HepG2 (cell line): ENCODE data around the gene TSPAN32. TPM values are rescaled to one million over a fixed set of nuclear protein-coding genes. Genes with fewer than 3 reads are reported as not detected.
"Not testable (repeated sequence)": the region's sequence is repeated elsewhere in the genome, so short reads cannot be mapped to it uniquely, and the experiment has no call there.

Experiments
- ATAC-seq: fragments of 200-7000 bp; cut with Tn5 transposase; 3 replicates; pipeline ENCODE4 v1.9.1; 2020; ENCODE audit warnings: mild to moderate bottlenecking, moderate library complexity
- BruUV-seq: library from RNA; stranded (reverse); fragments of 400-500 nt; replicated peaks from 2 replicates; lab custom pipeline; 2021; lab: Mats Ljungman, UMichigan
- CTCF ChIA-PET: fragments of 300-600 bp; formaldehyde crosslinking; extraction: SDS; loops from one replicate; lab custom pipeline; 2021; ENCODE audit warnings: low total read pairs, inconsistent platforms, low intra/inter-chr PET ratio; lab: Yijun Ruan, JAX
- POLR2A ChIA-PET: fragments of 350-600 bp; sonication (Branson Sonifier 250); formaldehyde crosslinking; loops from one replicate; lab custom pipeline; 2020; ENCODE audit warnings: antibody characterized with exemption, inconsistent platforms; lab: Yijun Ruan, JAX
- DNase-seq: peaks from one replicate; pipeline ENCODE4 v3.0.0-alpha.2; 2015; ENCODE audit warnings: low spot score
- FAIRE-seq: peaks from 3 replicates; lab custom pipeline; 2011; peaks lifted over from hg19 to GRCh38; lab: Jason Lieb, UNC
- H2AFZ ChIP-seq: one replicate; pipeline ENCODE4 v1.6.1; 2011; ENCODE audit warnings: low read length, inconsistent platforms
- H3K27ac ChIP-seq: fragments of 300-600 bp; 3 replicates; pipeline ENCODE4 v1.8.0; 2011; ENCODE audit warnings: mixed run types, mild to moderate bottlenecking, mixed read lengths, low read length, inconsistent platforms; ENCODE audit not compliant: insufficient read depth; ENCODE audit errors: extremely low read length
- H3K27me3 ChIP-seq, 2 experiments: fragments of 200-600 bp in 1 of 2; 2 replicates in 1 of 2; 3 replicates in 1 of 2; pipeline versions ENCODE4 v1.6.0 to v1.8.0; 2011; ENCODE audit warnings: low read length in 2 of 2, mild to moderate bottlenecking in 2 of 2, moderate library complexity in 2 of 2, inconsistent platforms in 1 of 2; ENCODE audit not compliant: insufficient read depth in 2 of 2, control insufficient read depth in 1 of 2
- H3K36me3 ChIP-seq, 2 experiments: fragments of 200-600 bp in 1 of 2; replicated peaks in 1 of 2; 2 replicates in 1 of 2; 3 replicates in 1 of 2; pipeline versions ENCODE4 v1.5.1 to v1.8.0; 2011; ENCODE audit warnings: low read length in 2 of 2, inconsistent platforms in 1 of 2; ENCODE audit not compliant: insufficient read depth in 2 of 2, control insufficient read depth in 1 of 2
- H3K4me1 ChIP-seq: 2 replicates; pipeline ENCODE4 v1.5.1; 2012; ENCODE audit warnings: low read length, inconsistent platforms; ENCODE audit not compliant: insufficient read depth
- H3K4me2 ChIP-seq: 2 replicates; pipeline ENCODE4 v1.6.0; 2011; ENCODE audit warnings: low read depth, low read length, inconsistent platforms
- H3K4me3 ChIP-seq, 3 experiments: fragments of 200-600 bp in 1 of 3; sonication (generic), shearing (Covaris generic) in 1 of 3; replicated peaks in 1 of 3; 2 replicates each; pipeline ENCODE4 v1.5.1; 2011 to 2016; ENCODE audit warnings: low read length in 3 of 3, inconsistent platforms in 2 of 3, low read depth in 2 of 3, mild to moderate bottlenecking in 2 of 3, control low read depth in 1 of 3, mixed read lengths in 1 of 3; ENCODE audit not compliant: insufficient read depth in 1 of 3
- H3K79me2 ChIP-seq: one replicate; pipeline ENCODE4 v1.6.1; 2011; ENCODE audit warnings: low read length, inconsistent platforms; ENCODE audit not compliant: insufficient read depth
- H3K9ac ChIP-seq: 2 replicates; pipeline ENCODE4 v1.6.0; 2011; ENCODE audit warnings: mild to moderate bottlenecking, low read depth, low read length, inconsistent platforms; ENCODE audit not compliant: insufficient read depth
- H3K9me3 ChIP-seq: 2 replicates; pipeline ENCODE4 v1.5.1; 2012; ENCODE audit warnings: mild to moderate bottlenecking, low read length
- H4K20me1 ChIP-seq: 2 replicates; pipeline ENCODE4 v1.6.0; 2011; ENCODE audit warnings: inconsistent platforms, mild to moderate bottlenecking, low read length, moderate library complexity; ENCODE audit not compliant: insufficient read depth
- FOXJ3 ChIP-seq: sonication (generic); formaldehyde crosslinking; IDR thresholded peaks from 2 replicates; pipeline ENCODE4 v1.4.0; 2020; ENCODE audit warnings: missing genetic modification reagents, mild to moderate bottlenecking, borderline replicate concordance
- KDM2A ChIP-seq: sonication (generic); formaldehyde crosslinking; IDR thresholded peaks from 2 replicates; pipeline ENCODE4 v1.4.0; 2020; ENCODE audit warnings: low read depth, missing genetic modification reagents, borderline replicate concordance
- MAF1 ChIP-seq: sonication (generic); formaldehyde crosslinking; IDR thresholded peaks from 2 replicates; pipeline ENCODE4 v1.5.0; 2020; ENCODE audit warnings: missing genetic modification reagents, borderline replicate concordance
- MIER2 ChIP-seq: IDR thresholded peaks from 2 replicates; pipeline ENCODE4 v1.6.1; 2016; ENCODE audit warnings: missing biosample characterization, missing genetic modification reagents
- NR3C1 ChIP-seq: sonication (generic); formaldehyde crosslinking; IDR thresholded peaks from 2 replicates; pipeline ENCODE4 v1.4.0; 2020; ENCODE audit warnings: missing genetic modification reagents
- PHF5A ChIP-seq: IDR thresholded peaks from one replicate; pipeline ENCODE4 v1.6.1; 2018; ENCODE audit warnings: low read depth, missing genetic modification reagents; ENCODE audit not compliant: unreplicated experiment
- PPARG ChIP-seq: conservative IDR thresholded peaks from 2 replicates; pipeline ENCODE4 v1.6.1; 2016; ENCODE audit warnings: missing biosample characterization, missing genetic modification reagents
- SAFB2 ChIP-seq: sonication (generic); formaldehyde crosslinking; IDR thresholded peaks from 2 replicates; pipeline ENCODE4 v1.5.1; 2020; ENCODE audit warnings: missing genetic modification reagents, low read depth, mild to moderate bottlenecking, borderline replicate concordance
- ZBTB46 ChIP-seq: sonication (generic); formaldehyde crosslinking; IDR thresholded peaks from 2 replicates; pipeline ENCODE4 v1.4.0; 2020; ENCODE audit warnings: mild to moderate bottlenecking, missing genetic modification reagents, borderline replicate concordance
- ZNF101 ChIP-seq: sonication (generic); formaldehyde crosslinking; IDR thresholded peaks from 2 replicates; pipeline ENCODE4 v1.4.0; 2020; ENCODE audit warnings: mild to moderate bottlenecking, low read depth, missing genetic modification reagents, borderline replicate concordance
- ZNF460 ChIP-seq: sonication (generic); formaldehyde crosslinking; IDR thresholded peaks from 2 replicates; pipeline ENCODE4 v1.5.1; 2020; ENCODE audit warnings: missing genetic modification reagents, mild to moderate bottlenecking, borderline replicate concordance
- ZNF567 ChIP-seq: sonication (generic); formaldehyde crosslinking; IDR thresholded peaks from 2 replicates; pipeline ENCODE4 v1.8.1; 2023; ENCODE audit warnings: mild to moderate bottlenecking, missing genetic modification reagents, borderline replicate concordance
- ZNF597 ChIP-seq: sonication (generic); formaldehyde crosslinking; IDR thresholded peaks from 2 replicates; pipeline ENCODE4 v1.5.0; 2020; ENCODE audit warnings: missing genetic modification reagents
- ZNF776 ChIP-seq: sonication (generic); formaldehyde crosslinking; IDR thresholded peaks from 2 replicates; pipeline ENCODE4 v1.4.0; 2020; ENCODE audit warnings: mild to moderate bottlenecking, missing genetic modification reagents
- WGBS: methylation state at CpG from one replicate; pipeline ENCODE4 v1.1.6; 2017; ENCODE audit warnings: low lambda C conversion rate; 5-methylcytosine and 5-hydroxymethylcytosine counted together
- in situ Hi-C: cut with HindIII; loops from 2 replicates; pipeline ENCODE4 v1.10.0; 2017; ENCODE audit warnings: low pct_unique_long_range_greater_than_20kb; ENCODE audit not compliant: extremely low pct_ligation_motif_present
- intact Hi-C: fragments of 100-400 bp; cut with micrococcal nuclease; formaldehyde crosslinking; loops from one replicate; pipeline ENCODE4 v1.10.0; 2022; ENCODE audit not compliant: unreplicated experiment
- polyA plus RNA-seq, 8 experiments: library from polyadenylated mRNA; depleted of rRNA in 3 of 8; stranded (reverse) in 7 of 8; unstranded in 1 of 8; fragments of >200 nt; fragmentation: Illumina TruSeq in 4 of 8; extraction: Trizol in 4 of 8; gene quantifications; 2 replicates each; pipeline versions ENCODE4 v1.2.1 to v1.2.3, GENCODE V29; 2011 to 2016; ENCODE audit warnings: low read depth in 4 of 8, missing spikeins in 1 of 8, mixed read lengths in 1 of 8; ENCODE audit not compliant: insufficient read depth in 1 of 8
- total RNA-seq, 5 experiments: library from RNA; depleted of rRNA; stranded (reverse); fragments of >200 nt; fragmentation: Illumina TruSeq; extraction: Trizol; gene quantifications; 2 replicates each; pipeline ENCODE4 v1.2.3, GENCODE V29; 2016; ENCODE audit warnings: low read depth in 1 of 5

Gene TSPAN32
- total and polyA plus RNA-seq, 2 of the 13 experiments (the other 11 are each of a cell fraction or from before 2014, with no cell fraction given): 0.09 to 0.70 TPM

- H3K4me1 ChIP-seq, H3K79me2 ChIP-seq, H2AFZ ChIP-seq, H3K9me3 ChIP-seq, H3K27ac ChIP-seq, H3K4me2 ChIP-seq, CTCF ChIA-PET, POLR2A ChIA-PET, H3K9ac ChIP-seq, ATAC-seq, DNase-seq, H3K36me3 ChIP-seq, FAIRE-seq, in situ Hi-C loops, H4K20me1 ChIP-seq, BruUV-seq, intact Hi-C loops, H3K4me3 ChIP-seq: not testable (repeated sequence)
- WGBS: 98% methylated on average over 9 of the region's 13 CpGs
- peaks cover 5 to 44% of the 10 kb centered on the region in 2 experiments; a peak in 3 of 5 replicates for H3K27me3 ChIP-seq
Observed at GRCh38 chr11:2286350-2286749, 15.5 kb upstream of the TSPAN32 start.

GRCh38 chr11:2287091-2287490 is 14.7 kb upstream of the TSPAN32 start:
- TF ChIP-seq ZNF776 (CRISPR knock-in tag) (no peak), MAF1 (CRISPR knock-in tag) (no peak), ZNF567 (no peak), FOXJ3 (CRISPR knock-in tag) (no peak), PPARG (no peak), ZBTB46 (no peak), MIER2 (CRISPR knock-in tag) (no peak), NR3C1 (CRISPR knock-in tag) (no peak), ZNF101 (CRISPR knock-in tag) (no peak), ZNF460 (CRISPR knock-in tag) (no peak), SAFB2 (CRISPR knock-in tag) (no peak), PHF5A (CRISPR knock-in tag) (no peak), KDM2A (CRISPR knock-in tag) (no peak), ZNF597 (no peak)
- Histone ChIP-seq H3K4me2 (no peak overlapping the region), H3K4me3 (no peak overlapping the region), H3K36me3 (no peaks in the 10 kb centered on the region), H4K20me1 (no peaks in the 10 kb centered on the region), H3K79me2 (no peaks in the 10 kb centered on the region), H2AFZ (no peak overlapping the region), H3K9ac (no peak overlapping the region), H3K27ac (no peak overlapping the region), H3K4me1 (no peaks in the 10 kb centered on the region), H3K9me3 (no peaks in the 10 kb centered on the region), H3K27me3 (peaks cover 5 to 44% of the 10 kb centered on the region in 2 experiments; a peak in 3 of 5 replicates)
- no TSS peak for BruUV-seq
- FAIRE-seq: no peak
- WGBS: 14% methylated on average over 16 of the region's 16 CpGs
- in situ Hi-C loops: no loop called here
- ATAC-seq: no peak
- intact Hi-C loops: no loop called here
- ChIA-PET CTCF (no interaction called here), POLR2A (no interaction called here)
- no peak for DNase-seq
